ENCODE results near the gene CIBAR2. TPM values are rescaled to one million over a fixed set of nuclear protein-coding genes. Genes with fewer than 3 reads are reported as not detected.
A peak's percentile ranks its signal among the peaks of the same experiment; 100 is the strongest.

CIBAR2 gene
- total RNA-seq, 3 donors from 2014 or later (not counting 1 experiment from before 2014, with no cell fraction given): not detected

- ATAC-seq (peak; percentile 64 to 84 (median 81)), DNase-seq (peak in 1 of 2 donors; percentile 53)
- Histone ChIP-seq H3K4me1 (ENCODE audit: control insufficient read depth, insufficient read depth, low read length) (peaks cover 17% of the 10 kb centered on the region), H3K27ac (ENCODE audit: low read length) (peak overlapping the region; percentile 7), H3K9me3 (ENCODE audit: control insufficient read depth, insufficient read depth, low read length) (no peaks in the 10 kb centered on the region), H3K27me3 (ENCODE audit: control insufficient read depth, insufficient read depth, low read length) (no peaks in the 10 kb centered on the region), H3K4me3 (ENCODE audit: low read length) (no peak overlapping the region), H3K36me3 (ENCODE audit: control insufficient read depth, insufficient read depth, low read length) (no peaks in the 10 kb centered on the region)
- intact Hi-C loops (cut with micrococcal nuclease): no loop called here
- peak overlapping the region; percentile 79 to 85 for H3K27ac Mint-ChIP-seq
- H3K36me3 Mint-ChIP-seq: no peaks in the 10 kb centered on the region
- H3K4me3 Mint-ChIP-seq: peak overlapping the region; percentile 88
- H3K9me3 Mint-ChIP-seq: no peaks in the 10 kb centered on the region
- no peak for TF ChIP-seq CTCF (IDR thresholded peaks at IDR 0.05)
- peaks cover 13 to 17% of the 10 kb centered on the region in 2 donors for H3K4me1 Mint-ChIP-seq
- WGBS (ENCODE audit: insufficient coverage): 9% methylated on average over 19 of the region's 19 CpGs
- H3K27me3 Mint-ChIP-seq (ENCODE audit: low read depth in 2 of 2): no peaks in the 10 kb centered on the region
These were observed 45.8 kb upstream of the CIBAR2 start for GRCh38 chr16:85157813-85158742.

GRCh38 chr16:85157372-85157771, 45.1 kb upstream of the CIBAR2 start:
- peak in 1 of 3 donors; percentile 11 for ATAC-seq
- no peaks in the 10 kb centered on the region for H3K27me3 Mint-ChIP-seq (ENCODE audit: low read depth in 2 of 2)
- H3K36me3 ChIP-seq (ENCODE audit: control insufficient read depth, insufficient read depth, low read length): no peaks in the 10 kb centered on the region
- no peaks in the 10 kb centered on the region for H3K9me3 Mint-ChIP-seq
- H3K4me1 ChIP-seq (ENCODE audit: control insufficient read depth, insufficient read depth, low read length): peaks cover 17% of the 10 kb centered on the region
- DNase-seq: no peak
- 66% methylated on average over 8 of the region's 8 CpGs for WGBS (ENCODE audit: insufficient coverage)
- peak overlapping the region; percentile 7 for H3K27ac ChIP-seq (ENCODE audit: low read length)
- no peak overlapping the region for H3K4me3 ChIP-seq (ENCODE audit: low read length)
- H3K4me1 Mint-ChIP-seq: peaks cover 13 to 17% of the 10 kb centered on the region in 2 donors
- no peaks in the 10 kb centered on the region for H3K27me3 ChIP-seq (ENCODE audit: control insufficient read depth, insufficient read depth, low read length)
- H3K9me3 ChIP-seq (ENCODE audit: control insufficient read depth, insufficient read depth, low read length): no peaks in the 10 kb centered on the region
- H3K36me3 Mint-ChIP-seq: no peaks in the 10 kb centered on the region
- intact Hi-C loops (cut with micrococcal nuclease): no loop called here
- TF ChIP-seq CTCF (IDR thresholded peaks at IDR 0.05): no peak
- H3K4me3 Mint-ChIP-seq: peak overlapping the region; percentile 88
- peak overlapping the region; percentile 79 to 85 for H3K27ac Mint-ChIP-seq

DNA sequence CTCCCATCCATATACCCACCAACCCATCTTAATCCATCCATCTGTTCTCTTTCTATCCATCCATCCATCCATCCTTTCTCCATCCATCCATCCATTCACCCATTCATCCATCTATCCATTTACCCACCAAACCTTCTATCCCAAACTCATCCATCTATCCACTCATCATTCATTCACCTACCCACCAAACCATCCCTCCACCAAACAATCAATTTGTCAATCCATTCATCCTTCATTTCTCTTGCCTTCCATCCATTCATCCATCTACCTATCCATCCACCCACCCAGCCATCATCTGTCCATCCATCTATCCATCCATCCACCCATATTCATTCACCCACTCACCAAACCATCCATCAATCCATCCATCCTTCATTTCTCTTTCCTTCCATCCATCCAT, 44.6 kb upstream of the CIBAR2 start:
- TF ChIP-seq CTCF (IDR thresholded peaks at IDR 0.05): no peak
- no peak for DNase-seq
- peaks cover 17% of the 10 kb centered on the region for H3K4me1 ChIP-seq (ENCODE audit: control insufficient read depth, insufficient read depth, low read length)
- Mint-ChIP-seq H3K9me3 (no peaks in the 10 kb centered on the region), H3K36me3 (no peaks in the 10 kb centered on the region), H3K4me3 (peak overlapping the region; percentile 1), H3K27me3 (ENCODE audit: low read depth in 2 of 2) (no peaks in the 10 kb centered on the region), H3K4me1 (peaks cover 13 to 17% of the 10 kb centered on the region in 2 donors), H3K27ac (no peak overlapping the region)
- H3K27ac ChIP-seq (ENCODE audit: low read length): no peak overlapping the region
- no peaks in the 10 kb centered on the region for H3K36me3 ChIP-seq (ENCODE audit: control insufficient read depth, insufficient read depth, low read length)
- no peaks in the 10 kb centered on the region for H3K9me3 ChIP-seq (ENCODE audit: control insufficient read depth, insufficient read depth, low read length)
- intact Hi-C loops (cut with micrococcal nuclease): no loop called here
- H3K27me3 ChIP-seq (ENCODE audit: control insufficient read depth, insufficient read depth, low read length): no peaks in the 10 kb centered on the region
- H3K4me3 ChIP-seq (ENCODE audit: low read length): no peak overlapping the region
- no peak for ATAC-seq

All from natural killer cell (primary cell).